GM19397 (cell line): Measurements from ENCODE around the gene CEP85L.

Experiments used
- ATAC-seq: cut with Tn5 transposase; IDR thresholded peaks from one replicate; pipeline ENCODE4 v1.9.1; 2021; ENCODE audit warnings: mild to moderate bottlenecking, moderate library complexity; ENCODE audit not compliant: unreplicated experiment

CEP85L gene

DNA sequence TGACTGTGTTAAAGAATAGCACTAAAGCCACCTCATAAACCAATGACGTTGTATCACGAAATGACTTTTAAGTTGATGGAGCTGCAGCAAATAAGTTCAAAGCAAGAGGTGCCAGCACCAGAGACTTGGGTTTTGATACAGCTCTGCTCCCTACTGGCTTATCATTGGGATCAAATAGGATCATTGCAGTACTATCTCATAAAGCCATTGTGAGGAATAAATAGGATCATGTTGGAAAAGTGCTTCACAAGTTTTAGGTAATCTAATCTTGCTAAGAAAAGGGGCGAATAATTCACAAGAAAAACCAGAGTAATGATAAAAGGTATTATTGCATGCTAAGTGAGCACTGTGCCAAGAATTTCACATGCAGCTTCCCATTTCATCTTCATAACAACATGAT is 10.4 kb upstream of the CEP85L start:
- ATAC-seq = no peak

- no peak for ATAC-seq
These were observed 8.8 kb upstream of the CEP85L start for GRCh38 chr6:118660218-118660569.

DNA sequence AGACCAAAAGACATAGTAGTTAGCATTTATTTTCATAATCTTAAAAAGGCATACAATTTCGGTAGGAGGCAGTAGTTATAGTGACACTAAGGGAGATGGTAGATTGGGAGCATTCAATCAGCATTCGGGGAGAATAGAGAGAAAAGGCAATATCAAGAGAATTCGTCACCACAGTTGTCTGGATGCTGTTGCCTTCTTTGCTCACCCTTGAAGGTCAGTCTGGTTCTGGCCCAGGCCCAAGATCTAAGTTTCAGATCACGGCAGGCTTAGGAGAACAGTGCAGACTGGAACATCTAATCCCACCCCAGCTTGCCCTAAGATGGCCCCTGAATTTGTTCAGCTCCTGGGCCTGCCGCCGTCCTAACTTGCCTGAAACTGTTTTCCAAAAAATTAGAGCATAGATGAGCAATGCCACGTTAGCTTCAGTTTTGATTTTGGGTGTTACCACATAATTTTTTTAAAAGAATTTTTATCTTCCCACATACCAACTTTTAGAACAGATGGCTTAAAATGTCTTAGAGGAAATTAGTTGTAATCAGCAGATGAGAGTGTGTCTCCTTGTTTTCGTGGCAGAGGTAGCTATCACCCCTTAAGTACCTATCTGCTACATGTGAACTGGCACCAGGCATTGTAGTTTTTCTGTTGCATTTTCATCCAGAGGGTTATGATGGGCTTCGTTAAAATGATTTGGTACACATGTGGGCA is 8.3 kb upstream of the CEP85L start:
- no peak for ATAC-seq

DNA sequence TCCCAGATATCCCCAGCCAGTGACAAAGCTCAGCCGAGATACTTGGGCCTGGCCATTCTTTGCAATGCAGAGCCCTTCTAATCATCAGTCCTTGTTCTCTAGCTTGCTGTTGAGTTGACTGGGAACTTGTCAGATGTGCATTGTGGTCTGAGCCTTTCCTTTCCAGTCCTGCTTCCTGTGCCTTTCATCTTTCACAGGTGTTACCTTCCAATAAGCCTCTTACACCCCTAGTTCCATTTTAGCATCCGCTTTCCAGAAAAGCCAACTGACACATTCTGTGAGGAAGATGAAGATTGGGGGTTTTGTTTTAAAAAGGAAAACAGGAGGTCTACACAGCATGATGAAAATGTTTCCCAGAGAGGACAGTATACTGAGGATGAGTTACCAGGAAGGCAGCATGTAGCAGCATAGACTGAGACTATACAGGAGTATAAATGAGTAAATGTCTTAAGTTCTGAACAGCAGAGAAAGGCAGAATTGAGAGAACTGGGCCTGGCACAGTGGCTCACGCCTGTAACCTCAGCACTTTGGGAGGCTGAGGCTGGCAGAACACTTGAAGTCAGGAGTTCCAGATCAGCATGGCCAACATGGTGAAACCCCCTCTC is 5.6 kb upstream of the CEP85L start:
- no peak for ATAC-seq

DNA sequence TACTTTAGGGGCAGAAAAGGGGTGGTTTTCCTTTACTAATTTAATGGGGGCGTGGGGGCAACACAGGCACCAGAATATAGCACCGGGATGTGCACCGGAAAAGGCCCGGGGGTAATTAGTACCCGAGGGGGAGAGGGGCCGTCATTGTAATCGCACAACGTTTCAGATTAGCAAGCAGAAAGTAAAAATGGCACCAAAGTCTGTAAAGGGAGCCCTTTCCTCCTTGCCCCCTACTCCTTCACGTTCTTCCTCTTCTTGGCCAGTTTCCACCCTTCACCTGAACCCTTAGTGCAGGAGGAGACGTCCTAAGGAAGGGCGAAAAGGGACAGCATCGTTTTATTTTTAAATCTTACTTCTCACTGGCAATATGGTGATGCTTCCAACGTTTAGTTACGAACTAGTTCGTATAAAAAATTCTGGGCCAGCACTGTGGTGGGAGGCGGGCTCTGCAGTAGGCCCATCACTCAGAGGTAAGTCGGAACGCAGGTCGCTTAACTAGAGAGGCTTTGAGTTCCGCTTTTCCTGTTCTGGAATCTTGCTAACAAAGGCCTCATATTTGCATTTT is 742 bp upstream of the CEP85L start:
- no peak for ATAC-seq

- peak; percentile 40 for ATAC-seq
These were observed 659 bp downstream of the CEP85L start for GRCh38 chr6:118650582-118651281.

DNA sequence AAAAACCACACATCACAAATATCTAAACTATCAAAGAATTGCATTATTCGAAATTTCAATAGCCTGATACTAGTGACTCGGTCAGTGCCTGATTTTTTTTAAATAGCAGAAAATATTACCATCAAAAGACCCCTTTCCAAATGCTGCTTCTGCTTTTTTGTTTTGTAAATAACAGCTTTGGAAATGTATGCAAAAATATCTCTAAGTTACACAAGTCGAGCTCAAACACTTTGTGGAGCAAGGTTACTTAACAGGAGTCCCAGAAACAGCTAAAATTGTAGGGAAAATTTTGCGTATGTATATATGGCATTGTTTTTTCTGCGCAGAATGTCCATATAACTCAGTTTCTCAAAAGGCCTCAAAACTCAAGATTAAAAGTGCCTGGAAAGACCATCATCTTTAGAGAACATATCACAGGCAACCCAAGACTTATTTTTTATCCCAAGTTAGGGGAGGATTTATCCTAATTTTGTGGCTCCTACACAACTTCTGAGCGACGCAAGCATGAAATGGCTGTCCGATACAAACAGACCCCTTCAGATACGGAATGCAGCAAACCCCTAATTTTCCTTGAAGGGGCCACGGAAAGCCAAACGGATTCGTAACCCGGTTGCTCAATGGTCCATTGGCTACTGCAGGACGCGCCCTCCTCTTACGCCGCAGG is 1.3 kb downstream of the CEP85L start:
- ATAC-seq = no peak

DNA sequence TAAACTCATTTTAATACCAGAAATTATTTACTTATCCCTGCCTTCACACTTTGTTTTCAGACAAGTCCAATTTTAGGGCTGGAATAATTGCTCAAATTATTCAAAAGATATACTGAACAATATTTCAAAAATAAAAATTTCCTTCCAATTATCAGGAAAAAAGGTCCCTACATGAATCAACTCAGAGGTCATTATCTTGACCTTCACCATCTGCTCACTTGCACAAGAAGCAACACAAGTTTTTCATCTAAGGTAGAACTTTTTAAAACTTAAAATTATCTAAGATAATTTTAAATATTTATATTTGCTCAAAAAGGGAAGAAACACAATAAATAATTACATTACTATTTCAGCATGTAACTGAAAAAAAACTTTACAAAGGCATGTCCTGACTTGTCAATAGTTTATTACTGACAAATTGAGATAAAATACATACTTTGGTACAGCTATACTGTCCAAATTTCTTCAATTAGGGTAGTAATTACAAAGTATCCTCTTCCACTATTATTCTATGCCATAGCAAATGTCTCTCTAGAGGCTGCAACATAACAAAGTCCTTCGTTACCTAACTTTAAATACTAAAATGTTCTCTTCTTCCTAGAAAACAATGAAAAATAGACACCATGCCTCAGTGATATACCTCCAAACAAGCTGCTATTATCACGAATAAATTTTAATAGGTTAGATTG is 2.4 kb downstream of the CEP85L start:
- no peak for ATAC-seq

DNA sequence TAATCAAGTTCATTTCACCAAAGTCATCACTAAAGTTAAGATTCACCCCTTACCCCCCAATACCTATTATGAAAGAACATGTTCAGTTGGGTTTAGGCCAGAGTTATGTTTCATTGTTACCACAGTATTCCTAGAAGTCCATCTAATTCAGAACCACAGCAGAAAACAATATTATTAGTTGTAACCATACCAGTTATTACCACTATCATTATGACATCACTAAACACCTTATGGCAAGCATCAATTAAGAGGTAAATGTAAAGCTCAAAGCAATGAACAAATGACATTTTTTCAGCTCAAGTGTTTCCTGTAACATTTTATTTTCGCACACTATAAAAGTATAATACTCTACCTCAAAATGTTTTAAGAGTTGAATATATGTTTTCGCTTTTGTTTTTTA is 4.4 kb downstream of the CEP85L start:
- ATAC-seq = no peak

GRCh38 chr6:118645395-118645794 is 6.0 kb downstream of the CEP85L start:
- ATAC-seq = no peak

- ATAC-seq = no peak
These were observed 7.4 kb downstream of the CEP85L start for GRCh38 chr6:118644007-118644406.

DNA sequence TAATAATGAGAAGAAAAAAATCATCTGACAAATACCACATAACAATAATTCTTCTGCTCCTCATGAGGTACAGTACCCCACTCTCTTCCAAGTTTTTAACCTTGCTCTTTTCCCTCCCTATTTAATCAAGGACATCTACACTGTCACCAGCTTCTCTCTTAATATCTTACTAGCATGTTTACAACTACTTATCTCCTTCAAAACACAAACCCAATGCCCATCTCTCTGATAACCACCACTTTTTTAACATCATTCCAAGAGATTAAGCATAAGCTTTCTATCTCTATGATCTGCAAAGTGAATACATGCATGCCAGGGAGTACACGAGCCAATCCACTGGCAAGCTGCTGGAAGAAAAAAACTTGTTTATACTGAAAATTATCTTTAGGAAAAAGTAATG is 10.3 kb downstream of the CEP85L start:
- no peak for ATAC-seq

DNA sequence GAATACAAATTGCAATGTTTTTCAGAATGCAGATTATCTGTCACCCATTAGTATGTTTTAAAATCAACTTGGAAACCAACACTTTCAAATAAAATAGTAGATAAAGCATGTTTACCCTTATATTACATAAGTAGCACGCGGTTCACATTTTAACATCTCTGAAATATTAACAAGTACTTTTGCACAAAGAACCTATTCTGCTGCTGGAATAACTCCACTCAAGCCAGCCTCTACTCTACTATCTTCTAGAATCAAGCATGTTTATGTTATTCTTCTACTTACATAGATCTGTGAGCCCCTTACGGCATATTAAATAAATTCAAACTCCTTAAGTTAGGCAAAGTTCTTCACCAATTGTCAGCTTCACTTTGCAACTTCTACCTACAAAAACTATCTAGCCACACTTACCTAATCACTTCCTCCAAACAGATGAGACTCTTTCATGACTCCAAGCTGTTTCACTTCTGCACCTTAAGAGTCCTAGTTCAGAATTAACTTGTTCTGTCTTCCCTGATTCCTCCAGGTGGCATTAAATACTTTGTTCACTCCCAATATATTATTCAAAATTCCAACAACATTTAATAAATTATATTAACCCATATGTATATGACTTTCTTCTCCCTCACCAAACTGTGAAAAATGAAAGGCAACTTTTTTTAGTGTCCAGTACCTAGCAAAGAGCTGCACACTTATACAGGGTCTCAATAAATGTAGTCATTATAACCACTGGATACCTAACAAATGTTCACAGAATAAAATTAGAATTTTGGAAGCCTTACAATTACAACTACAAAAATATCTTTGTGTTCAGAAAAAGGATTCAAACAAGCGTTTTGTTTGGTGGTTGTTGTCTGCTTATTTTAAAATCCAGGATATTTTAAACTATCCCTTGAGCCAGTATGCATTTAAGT is 12.1 kb downstream of the CEP85L start:
- peak; percentile 68 for ATAC-seq

- ATAC-seq = no peak
These were observed 13.1 kb downstream of the CEP85L start for GRCh38 chr6:118638288-118638687.

- ATAC-seq = no peak
These were observed 15.3 kb downstream of the CEP85L start for GRCh38 chr6:118635909-118636735.

- no peak for ATAC-seq
These were observed 19.0 kb downstream of the CEP85L start for GRCh38 chr6:118632359-118632758.

GRCh38 chr6:118630923-118631322 is 20.5 kb downstream of the CEP85L start:
- no peak for ATAC-seq

DNA sequence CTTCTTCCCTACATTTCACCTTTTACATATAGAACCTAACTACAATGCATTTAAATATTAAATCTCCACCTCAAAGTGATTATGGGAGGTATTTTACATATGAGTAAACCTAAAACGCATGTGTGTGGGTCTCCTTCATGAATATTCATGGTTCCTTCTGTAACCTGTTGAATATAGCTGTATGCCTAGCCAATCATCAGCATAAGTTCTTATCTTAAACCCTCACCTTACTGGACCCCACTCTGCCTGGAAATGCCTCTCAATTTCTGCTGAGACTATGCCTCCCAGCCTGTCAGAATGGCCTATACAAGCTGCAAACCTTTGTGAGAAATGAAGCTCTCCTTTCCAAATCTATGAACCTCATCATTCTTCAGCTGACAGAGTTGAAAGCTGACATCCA is 21.3 kb downstream of the CEP85L start:
- ATAC-seq = no peak

DNA sequence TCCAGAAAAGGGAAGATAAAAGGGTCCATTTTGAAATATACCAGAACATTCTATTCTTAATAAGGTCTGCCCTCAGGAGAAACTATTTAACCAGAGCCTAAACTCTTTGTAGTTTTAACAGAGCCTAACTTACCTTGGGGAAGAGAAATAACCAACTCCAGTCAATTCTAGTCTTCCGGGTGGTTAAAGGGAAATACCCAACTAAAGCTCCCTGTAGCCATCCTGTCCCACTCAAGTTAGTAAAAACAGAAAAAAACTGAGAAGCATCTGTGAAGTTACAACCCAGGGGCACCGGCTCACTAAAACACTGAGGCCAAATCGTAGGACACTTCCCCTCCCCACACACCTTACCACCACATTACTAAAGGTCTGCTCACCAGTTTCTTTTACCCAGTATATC is 23.7 kb downstream of the CEP85L start:
- ATAC-seq = no peak
